ENCODE measurements around the gene PKNOX2. TPM values are rescaled to one million over a fixed set of nuclear protein-coding genes. Genes with fewer than 3 reads are reported as not detected.

Gene PKNOX2
- total RNA-seq, 2 experiments from 2014 or later, result not detected

DNA sequence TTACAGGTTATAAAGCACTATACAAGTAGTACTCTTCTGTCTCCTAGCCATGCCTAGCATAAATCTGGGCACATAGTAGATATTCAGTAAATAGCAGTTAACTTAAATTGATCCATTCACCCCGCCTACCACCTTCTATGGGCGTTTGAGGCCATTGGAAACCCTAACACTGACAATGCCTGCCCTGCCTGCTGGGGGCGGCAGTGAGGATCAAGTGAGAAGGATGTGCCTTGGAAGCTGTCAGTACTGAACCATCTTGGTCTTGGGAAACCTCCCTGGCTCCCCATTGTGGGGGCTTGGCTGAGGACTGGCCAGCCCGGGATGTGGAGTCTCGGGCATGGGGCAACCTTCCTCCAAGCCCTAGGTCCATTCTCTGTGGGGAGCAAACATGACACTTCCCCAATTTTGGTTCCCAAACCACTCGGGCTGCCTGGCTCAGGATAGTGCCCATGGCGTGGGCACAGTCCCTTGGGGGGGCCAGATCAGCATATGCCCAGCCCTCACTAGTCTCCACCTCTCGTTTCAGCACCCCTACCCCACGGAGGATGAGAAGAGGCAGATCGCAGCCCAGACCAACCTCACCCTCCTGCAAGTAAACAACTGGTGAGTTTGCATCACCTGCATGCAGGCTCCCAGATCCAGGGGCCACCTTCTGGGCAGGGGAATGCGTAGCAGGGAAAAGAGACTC, 264.1 kb downstream of the PKNOX2 start:
- Mint-ChIP-seq H3K4me1 (no peaks in the 10 kb centered on the region), H3K36me3 (ENCODE audit: low read depth) (no peaks in the 10 kb centered on the region), H3K4me3 (no peak overlapping the region), H3K27me3 (peaks cover 2% of the 10 kb centered on the region), H3K9me3 (no peaks in the 10 kb centered on the region), H3K27ac (no peak overlapping the region)
- no peak for DNase-seq
- POLR2A ChIA-PET, result no interaction called here
- CTCF ChIA-PET, result interaction anchor here (1.0 to 1.1 kb wide), 2 partner anchors 12 to 65 kb away, joined by 3 read pairs; no protein-coding TSS in a partner anchor

- Mint-ChIP-seq H3K9me3 (no peaks in the 10 kb centered on the region), H3K36me3 (ENCODE audit: low read depth) (no peaks in the 10 kb centered on the region), H3K4me3 (no peak overlapping the region), H3K27ac (no peak overlapping the region), H3K27me3 (peaks cover 2% of the 10 kb centered on the region), H3K4me1 (no peaks in the 10 kb centered on the region)
- peak; percentile 62 for DNase-seq
- ChIA-PET POLR2A (interaction anchor here (0.5 kb wide), 1 partner anchor 228 kb away, joined by 4 read pairs; no protein-coding TSS in a partner anchor), CTCF (interaction anchor here (0.6 to 1.1 kb wide), 3 partner anchors 13 to 442 kb away, joined by 3 read pairs; no protein-coding TSS in a partner anchor)
Observed at GRCh38 chr11:125429174-125429707, 264.7 kb downstream of the PKNOX2 start.

DNA sequence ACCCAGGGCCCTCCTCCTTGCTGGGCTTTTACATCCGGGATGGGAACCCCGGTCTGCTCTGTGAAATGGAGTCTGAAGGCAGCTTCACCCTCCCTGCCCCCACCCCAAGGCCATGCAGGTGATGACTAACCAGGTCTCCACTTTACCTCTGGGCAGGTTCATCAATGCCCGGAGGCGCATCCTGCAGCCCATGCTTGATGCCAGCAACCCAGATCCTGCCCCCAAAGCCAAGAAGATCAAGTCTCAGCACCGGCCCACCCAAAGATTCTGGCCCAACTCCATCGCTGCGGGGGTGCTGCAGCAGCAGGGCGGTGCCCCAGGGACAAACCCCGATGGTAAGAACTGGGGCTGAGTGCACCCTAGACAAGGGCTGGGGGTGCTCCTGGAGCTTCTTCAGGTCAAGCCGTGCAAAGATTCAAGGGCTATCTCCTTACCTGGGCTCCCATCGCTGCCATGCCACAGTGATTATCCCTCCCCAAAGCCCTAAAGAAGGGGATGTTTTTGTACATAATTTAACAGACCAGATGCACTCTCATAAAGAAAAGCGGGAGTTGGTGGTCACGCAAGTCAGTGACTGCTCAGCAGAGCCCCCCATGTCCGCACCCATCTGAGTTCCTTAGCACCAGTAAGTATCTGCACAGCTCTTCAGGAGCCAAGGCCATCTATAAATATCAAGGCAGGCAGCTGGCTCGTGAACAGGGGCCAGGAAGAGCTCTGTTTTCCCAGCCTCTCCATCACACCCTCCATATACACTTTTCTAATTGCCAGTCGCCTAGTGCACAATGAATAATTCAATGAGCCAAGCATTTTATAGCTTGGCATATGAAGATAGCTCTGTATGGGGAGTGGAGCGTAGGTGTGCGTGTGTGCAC, 265.5 kb downstream of the PKNOX2 start:
- no peak for DNase-seq
- no peaks in the 10 kb centered on the region for H3K36me3 Mint-ChIP-seq (ENCODE audit: low read depth)
- ChIA-PET CTCF (interaction anchor here (0.6 to 1.8 kb wide), 3 partner anchors 16 to 443 kb away, joined by 3 to 4 read pairs (median 3); no protein-coding TSS in a partner anchor), POLR2A (interaction anchor here (0.5 kb wide), 1 partner anchor 229 kb away, joined by 4 read pairs; no protein-coding TSS in a partner anchor)
- no peaks in the 10 kb centered on the region for H3K9me3 Mint-ChIP-seq
- no peaks in the 10 kb centered on the region for H3K4me1 Mint-ChIP-seq
- no peak overlapping the region for H3K27ac Mint-ChIP-seq
- peaks cover 2% of the 10 kb centered on the region for H3K27me3 Mint-ChIP-seq
- H3K4me3 Mint-ChIP-seq, result no peak overlapping the region

DNA sequence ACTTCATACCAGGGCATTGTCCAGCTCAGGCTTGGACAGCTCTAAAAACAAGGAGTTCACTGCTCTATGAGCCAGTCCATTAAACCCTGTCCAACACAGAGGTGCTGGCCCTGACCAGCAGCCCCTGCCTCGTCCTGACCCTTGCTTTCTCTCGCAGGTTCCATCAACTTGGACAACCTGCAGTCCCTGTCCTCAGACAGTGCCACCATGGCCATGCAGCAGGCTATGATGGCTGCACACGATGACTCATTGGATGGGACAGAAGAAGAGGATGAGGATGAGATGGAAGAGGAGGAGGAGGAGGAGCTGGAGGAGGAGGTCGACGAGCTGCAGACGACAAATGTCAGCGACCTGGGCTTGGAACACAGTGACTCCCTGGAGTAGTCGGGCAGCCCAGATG, 266.5 kb downstream of the PKNOX2 start:
- Mint-ChIP-seq H3K4me1 (no peaks in the 10 kb centered on the region), H3K27ac (no peak overlapping the region), H3K4me3 (no peak overlapping the region), H3K9me3 (no peaks in the 10 kb centered on the region), H3K36me3 (ENCODE audit: low read depth) (no peaks in the 10 kb centered on the region), H3K27me3 (peaks cover 2% of the 10 kb centered on the region)
- CTCF ChIA-PET, result interaction anchor here (0.6 to 1.8 kb wide), 2 partner anchors 17 to 553 kb away, joined by 3 to 4 read pairs; no protein-coding TSS in a partner anchor
- DNase-seq, result no peak
- POLR2A ChIA-PET, result no interaction called here

DNA sequence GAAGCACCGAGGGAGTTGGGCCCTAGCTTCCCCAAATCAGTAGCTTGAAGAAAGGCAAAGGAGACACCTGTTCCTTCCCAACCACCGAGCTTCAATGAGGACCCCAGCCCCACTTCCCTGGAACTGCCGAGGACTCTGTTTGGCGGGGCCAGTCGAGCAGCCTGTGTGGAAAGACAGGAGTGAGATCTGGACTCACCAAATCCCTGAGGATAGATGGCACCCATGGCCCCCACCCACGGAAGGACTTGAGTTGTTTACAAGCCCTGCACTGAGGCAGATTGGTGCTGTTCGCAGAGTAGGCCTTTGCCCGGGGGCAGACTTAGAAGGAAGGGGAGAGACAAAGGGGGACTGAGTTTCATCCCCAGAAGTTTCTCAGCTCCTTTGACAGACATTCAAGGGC, 266.9 kb downstream of the PKNOX2 start:
- POLR2A ChIA-PET, result no interaction called here
- no peak overlapping the region for H3K4me3 Mint-ChIP-seq
- no peaks in the 10 kb centered on the region for H3K9me3 Mint-ChIP-seq
- no peak overlapping the region for H3K27ac Mint-ChIP-seq
- CTCF ChIA-PET, result interaction anchor here (1.8 kb wide), 1 partner anchor 17 kb away, joined by 4 read pairs; no protein-coding TSS in a partner anchor
- peaks cover 2% of the 10 kb centered on the region for H3K27me3 Mint-ChIP-seq
- DNase-seq, result no peak
- no peaks in the 10 kb centered on the region for H3K36me3 Mint-ChIP-seq (ENCODE audit: low read depth)
- no peaks in the 10 kb centered on the region for H3K4me1 Mint-ChIP-seq

GRCh38 chr11:125433454-125434121, 269.0 kb downstream of the PKNOX2 start:
- Mint-ChIP-seq H3K27me3 (peaks cover 4% of the 10 kb centered on the region), H3K36me3 (ENCODE audit: low read depth) (no peaks in the 10 kb centered on the region), H3K27ac (no peak overlapping the region), H3K4me3 (no peak overlapping the region), H3K4me1 (no peaks in the 10 kb centered on the region), H3K9me3 (no peaks in the 10 kb centered on the region)
- no peak for DNase-seq
- POLR2A ChIA-PET, result no interaction called here
- CTCF ChIA-PET, result interaction anchor here (2.0 kb wide), 1 partner anchor 10 kb away, joined by 8 read pairs; no protein-coding TSS in a partner anchor

GRCh38 chr11:125435461-125436238, 271.1 kb downstream of the PKNOX2 start:
- ChIA-PET POLR2A (no interaction called here), CTCF (interaction anchor here (0.8 kb wide), 1 partner anchor 30 kb away, joined by 3 read pairs; no protein-coding TSS in a partner anchor)
- Mint-ChIP-seq H3K4me1 (no peaks in the 10 kb centered on the region), H3K9me3 (no peaks in the 10 kb centered on the region), H3K27ac (no peak overlapping the region), H3K27me3 (peaks cover 9% of the 10 kb centered on the region), H3K4me3 (no peak overlapping the region), H3K36me3 (ENCODE audit: low read depth) (no peaks in the 10 kb centered on the region)
- no peak for DNase-seq

GRCh38 chr11:125441648-125442410, 277.3 kb downstream of the PKNOX2 start:
- no peaks in the 10 kb centered on the region for H3K9me3 Mint-ChIP-seq
- no peaks in the 10 kb centered on the region for H3K36me3 Mint-ChIP-seq (ENCODE audit: low read depth)
- H3K27me3 Mint-ChIP-seq, result peaks cover 19% of the 10 kb centered on the region
- H3K27ac Mint-ChIP-seq, result no peak overlapping the region
- CTCF ChIA-PET, result interaction anchor here (1.1 kb wide), 1 partner anchor 11 kb away, joined by 3 read pairs; no protein-coding TSS in a partner anchor
- DNase-seq, result no peak
- no peaks in the 10 kb centered on the region for H3K4me1 Mint-ChIP-seq
- POLR2A ChIA-PET, result no interaction called here
- H3K4me3 Mint-ChIP-seq, result no peak overlapping the region

GRCh38 chr11:125442946-125443345, 278.4 kb downstream of the PKNOX2 start:
- H3K27ac Mint-ChIP-seq, result no peak overlapping the region
- ChIA-PET POLR2A (no interaction called here), CTCF (interaction anchor here (1.6 kb wide), 1 partner anchor 10 kb away, joined by 8 read pairs; no protein-coding TSS in a partner anchor)
- no peaks in the 10 kb centered on the region for H3K9me3 Mint-ChIP-seq
- no peaks in the 10 kb centered on the region for H3K36me3 Mint-ChIP-seq (ENCODE audit: low read depth)
- H3K4me1 Mint-ChIP-seq, result no peaks in the 10 kb centered on the region
- H3K27me3 Mint-ChIP-seq, result peaks cover 16% of the 10 kb centered on the region
- no peak for DNase-seq
- no peak overlapping the region for H3K4me3 Mint-ChIP-seq

DNA sequence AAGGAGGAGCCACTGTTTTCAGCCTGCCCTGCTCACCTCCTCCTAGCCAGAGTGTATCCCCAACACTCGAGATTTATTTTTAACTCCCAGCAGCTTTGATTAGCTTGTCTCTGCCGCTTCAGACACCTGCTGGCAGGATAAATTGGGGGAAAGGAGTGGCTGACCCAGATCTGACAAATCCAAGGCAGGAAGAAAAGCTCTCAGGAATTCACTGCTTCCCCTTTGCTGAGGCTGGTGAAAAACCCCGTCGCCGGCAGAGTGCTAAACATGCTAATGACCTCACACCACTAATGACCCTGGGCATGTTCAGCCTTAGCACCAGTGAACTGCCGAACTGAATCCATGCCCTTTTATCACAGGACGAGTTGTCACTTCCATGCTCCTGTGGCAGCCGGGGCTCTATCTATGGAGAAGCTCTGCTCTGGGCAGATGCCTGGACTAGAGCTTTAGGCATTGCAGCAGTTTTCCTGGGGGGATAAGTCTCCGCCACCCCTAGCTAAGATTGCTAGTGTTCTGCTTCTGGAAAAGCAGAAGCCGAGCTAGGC, 279.3 kb downstream of the PKNOX2 start:
- H3K27me3 Mint-ChIP-seq, result peaks cover 15% of the 10 kb centered on the region
- H3K36me3 Mint-ChIP-seq (ENCODE audit: low read depth), result no peaks in the 10 kb centered on the region
- POLR2A ChIA-PET, result interaction anchor here (0.6 kb wide), 1 partner anchor 64 kb away, joined by 4 read pairs; no protein-coding TSS in a partner anchor
- DNase-seq, result no peak
- CTCF ChIA-PET, result interaction anchor here (1.6 kb wide), 1 partner anchor 11 kb away, joined by 8 read pairs; no protein-coding TSS in a partner anchor
- no peaks in the 10 kb centered on the region for H3K4me1 Mint-ChIP-seq
- H3K9me3 Mint-ChIP-seq, result no peaks in the 10 kb centered on the region
- no peak overlapping the region for H3K27ac Mint-ChIP-seq
- H3K4me3 Mint-ChIP-seq, result no peak overlapping the region

GRCh38 chr11:125445731-125446130, 281.2 kb downstream of the PKNOX2 start:
- Mint-ChIP-seq H3K9me3 (no peaks in the 10 kb centered on the region), H3K4me3 (no peak overlapping the region), H3K36me3 (ENCODE audit: low read depth) (no peaks in the 10 kb centered on the region), H3K27me3 (peaks cover 10% of the 10 kb centered on the region), H3K27ac (no peak overlapping the region), H3K4me1 (no peaks in the 10 kb centered on the region)
- ChIA-PET CTCF (no interaction called here), POLR2A (no interaction called here)
- DNase-seq, result no peak
